Neural crest cell (in vitro differentiated cells): Measurements from ENCODE around the gene TFPI. TPM values are rescaled to one million over a fixed set of nuclear protein-coding genes. Genes with fewer than 3 reads are reported as not detected.

Source experiments
- DNase-seq: peaks from one replicate; pipeline ENCODE4 v3.0.0; 2021; ENCODE audit warnings: low read depth, mixed read lengths, low spot score
- H3K27ac Mint-ChIP-seq: one replicate; pipeline ENCODE4 v1.8.0; 2021; ENCODE audit warnings: mild to moderate bottlenecking, mixed read lengths; ENCODE audit not compliant: unreplicated experiment
- H3K27me3 Mint-ChIP-seq: 2 replicates; pipeline ENCODE4 v1.8.0; 2021; ENCODE audit warnings: low read depth, mild to moderate bottlenecking, mixed read lengths
- H3K36me3 Mint-ChIP-seq: 2 replicates; pipeline ENCODE4 v1.8.0; 2021; ENCODE audit warnings: low read depth, mild to moderate bottlenecking, mixed read lengths
- H3K4me1 Mint-ChIP-seq: 2 replicates; pipeline ENCODE4 v1.8.0; 2021; ENCODE audit warnings: mixed read lengths
- H3K4me3 Mint-ChIP-seq: one replicate; pipeline ENCODE4 v1.8.0; 2021; ENCODE audit warnings: mild to moderate bottlenecking, mixed read lengths
- H3K9me3 Mint-ChIP-seq: 2 replicates; pipeline ENCODE4 v1.8.0; 2021; ENCODE audit warnings: mixed read lengths
- total RNA-seq: library from RNA; stranded (reverse); gene quantifications from 2 replicates; pipeline ENCODE4 v1.2.1, GENCODE V29; 2021
- TF ChIP-seq, protein P1 (sequence below): fragments of 200-600 bp; sonication (generic); conservative IDR thresholded peaks from 2 replicates; pipeline ENCODE4 v1.5.0; 2021; ENCODE audit warnings: antibody characterized with exemption, mild to moderate bottlenecking

The TFPI gene
- total RNA-seq, 1 donor from 2014 or later: 7.0 TPM

GRCh38 chr2:187586011-187586641 lies 31.9 kb upstream of the TFPI start:
- peaks cover 5% of the 10 kb centered on the region for H3K4me1 Mint-ChIP-seq
- peaks cover 6% of the 10 kb centered on the region for H3K9me3 Mint-ChIP-seq
- H3K27ac Mint-ChIP-seq: no peak overlapping the region
- H3K27me3 Mint-ChIP-seq: no peaks in the 10 kb centered on the region
- H3K4me3 Mint-ChIP-seq: no peak overlapping the region
- TF ChIP-seq, protein P1, sequence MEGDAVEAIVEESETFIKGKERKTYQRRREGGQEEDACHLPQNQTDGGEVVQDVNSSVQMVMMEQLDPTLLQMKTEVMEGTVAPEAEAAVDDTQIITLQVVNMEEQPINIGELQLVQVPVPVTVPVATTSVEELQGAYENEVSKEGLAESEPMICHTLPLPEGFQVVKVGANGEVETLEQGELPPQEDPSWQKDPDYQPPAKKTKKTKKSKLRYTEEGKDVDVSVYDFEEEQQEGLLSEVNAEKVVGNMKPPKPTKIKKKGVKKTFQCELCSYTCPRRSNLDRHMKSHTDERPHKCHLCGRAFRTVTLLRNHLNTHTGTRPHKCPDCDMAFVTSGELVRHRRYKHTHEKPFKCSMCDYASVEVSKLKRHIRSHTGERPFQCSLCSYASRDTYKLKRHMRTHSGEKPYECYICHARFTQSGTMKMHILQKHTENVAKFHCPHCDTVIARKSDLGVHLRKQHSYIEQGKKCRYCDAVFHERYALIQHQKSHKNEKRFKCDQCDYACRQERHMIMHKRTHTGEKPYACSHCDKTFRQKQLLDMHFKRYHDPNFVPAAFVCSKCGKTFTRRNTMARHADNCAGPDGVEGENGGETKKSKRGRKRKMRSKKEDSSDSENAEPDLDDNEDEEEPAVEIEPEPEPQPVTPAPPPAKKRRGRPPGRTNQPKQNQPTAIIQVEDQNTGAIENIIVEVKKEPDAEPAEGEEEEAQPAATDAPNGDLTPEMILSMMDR: no peak
- DNase-seq: no peak
- H3K36me3 Mint-ChIP-seq: no peaks in the 10 kb centered on the region

GRCh38 chr2:187581125-187581896 lies 27.1 kb upstream of the TFPI start:
- no peak overlapping the region for H3K27ac Mint-ChIP-seq
- peaks cover 10% of the 10 kb centered on the region for H3K4me1 Mint-ChIP-seq
- no peak overlapping the region for H3K4me3 Mint-ChIP-seq
- TF ChIP-seq, protein P1: peak; percentile 84
- no peaks in the 10 kb centered on the region for H3K36me3 Mint-ChIP-seq
- H3K27me3 Mint-ChIP-seq: no peaks in the 10 kb centered on the region
- H3K9me3 Mint-ChIP-seq: peaks cover 2% of the 10 kb centered on the region
- peak; percentile 44 for DNase-seq

DNA sequence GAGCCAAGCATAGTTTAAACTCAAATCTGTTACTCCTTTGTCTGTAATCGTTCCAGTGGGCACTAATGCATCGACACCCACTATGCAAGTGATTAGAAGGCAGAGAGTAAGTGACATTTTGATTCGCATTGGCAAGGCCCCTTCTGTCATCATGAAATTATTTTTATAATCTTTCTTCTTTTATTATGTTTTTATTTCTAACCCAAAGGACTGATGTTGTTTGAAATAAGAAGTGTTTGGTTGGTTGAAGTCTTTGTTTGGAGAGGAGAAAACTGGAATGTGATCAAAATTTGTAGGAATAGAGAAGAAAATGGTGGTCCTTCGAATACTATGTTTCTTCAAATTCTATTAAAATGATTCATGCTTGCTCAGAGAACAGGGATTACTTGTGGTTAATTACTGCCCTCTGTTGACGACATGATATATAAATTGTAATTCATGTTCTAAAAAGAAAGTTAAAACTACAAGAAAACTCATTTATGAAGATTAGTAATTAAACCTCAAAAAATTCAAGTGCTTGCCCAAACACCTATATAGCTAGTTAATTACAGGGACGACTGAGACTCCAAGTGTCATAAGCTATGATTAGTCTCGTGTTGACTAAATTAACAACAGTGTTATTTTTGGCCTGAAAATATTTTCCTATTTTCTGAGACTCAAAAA lies 26.4 kb upstream of the TFPI start:
- H3K4me3 Mint-ChIP-seq: no peak overlapping the region
- H3K27ac Mint-ChIP-seq: no peak overlapping the region
- H3K36me3 Mint-ChIP-seq: no peaks in the 10 kb centered on the region
- H3K27me3 Mint-ChIP-seq: no peaks in the 10 kb centered on the region
- no peaks in the 10 kb centered on the region for H3K9me3 Mint-ChIP-seq
- TF ChIP-seq, protein P1: peak; percentile 66
- peaks cover 15% of the 10 kb centered on the region for H3K4me1 Mint-ChIP-seq
- DNase-seq: no peak

DNA sequence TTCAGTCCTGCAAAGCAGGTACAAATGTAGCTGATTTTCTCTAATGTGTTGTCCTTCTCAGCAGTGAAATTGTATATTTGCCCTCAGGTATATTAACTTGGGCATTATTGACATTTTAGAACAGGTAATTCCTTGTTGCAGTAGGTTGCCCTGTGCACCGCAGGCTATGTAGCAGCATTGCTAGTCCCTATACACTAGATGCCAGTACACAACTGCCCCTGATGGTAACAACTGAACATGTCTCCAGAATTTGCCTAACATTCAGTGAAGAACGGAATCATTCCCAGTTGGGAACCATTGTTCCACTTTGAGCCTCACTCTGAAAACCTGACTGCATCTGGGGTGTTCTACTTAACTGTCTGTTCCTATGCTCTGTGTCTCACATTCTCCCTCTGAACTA lies 23.1 kb upstream of the TFPI start:
- H3K27me3 Mint-ChIP-seq: no peaks in the 10 kb centered on the region
- peaks cover 23% of the 10 kb centered on the region for H3K4me1 Mint-ChIP-seq
- peaks cover 4% of the 10 kb centered on the region for H3K36me3 Mint-ChIP-seq
- no peak for DNase-seq
- TF ChIP-seq, protein P1: no peak
- no peak overlapping the region for H3K27ac Mint-ChIP-seq
- H3K9me3 Mint-ChIP-seq: peaks cover 4% of the 10 kb centered on the region
- no peak overlapping the region for H3K4me3 Mint-ChIP-seq

- Mint-ChIP-seq H3K36me3 (peaks cover 5% of the 10 kb centered on the region), H3K4me1 (peaks cover 23% of the 10 kb centered on the region), H3K4me3 (no peak overlapping the region), H3K9me3 (peaks cover 7% of the 10 kb centered on the region), H3K27me3 (no peaks in the 10 kb centered on the region), H3K27ac (no peak overlapping the region)
- TF ChIP-seq, protein P1: no peak
- no peak for DNase-seq
Measured at GRCh38 chr2:187576906-187577305, 22.7 kb upstream of the TFPI start.
